Pancreas (tissue), 10 donors: Measurements from ENCODE around the gene CLIP2. TPM values are rescaled to one million over a fixed set of nuclear protein-coding genes. Genes with fewer than 3 reads are reported as not detected.

Source experiments
- ATAC-seq, 4 donors: fragments of 200-7000 bp; cut with Tn5 transposase; one replicate each; pipeline versions ENCODE4 v1.8.0 to v1.9.1; 2020; ENCODE audit warnings: mild to moderate bottlenecking in 4 of 4, moderate library complexity in 4 of 4
- DNase-seq, 6 donors: peaks; one replicate each; pipeline ENCODE4 v3.0.0-alpha.2; 2020
- FAIRE-seq: peaks from 2 replicates; lab custom pipeline; 2012; peaks lifted over from hg19 to GRCh38; lab: Jason Lieb, UNC
- H3K27ac ChIP-seq, 4 donors: fragments of 200-600 bp; sonication (generic); 1 replicate in 3 of 4; 2 replicates in 1 of 4; pipeline versions ENCODE4 v1.5.0 to v1.8.0; 2020
- H3K27me3 ChIP-seq, 4 donors: fragments of 200-600 bp; one replicate each; pipeline ENCODE4 v1.8.0; 2021
- H3K36me3 ChIP-seq, 3 donors: fragments of 200-600 bp; sonication (generic) in 1 of 3; one replicate each; pipeline versions ENCODE4 v1.5.0 to v1.8.0; 2020 to 2021
- H3K4me1 ChIP-seq, 3 donors: fragments of 200-600 bp; one replicate each; pipeline ENCODE4 v1.8.0; 2021
- H3K4me3 ChIP-seq, 4 donors: fragments of 200-600 bp; sonication (generic) in 2 of 4; one replicate each; pipeline versions ENCODE4 v1.5.0 to v1.8.0; 2020 to 2021
- H3K9me3 ChIP-seq, 4 donors: fragments of 200-600 bp; one replicate each; pipeline ENCODE4 v1.8.0; 2021
- WGBS, 2 donors: extraction: QIAGEN DNeasy Blood & Tissue Kit; methylation state at CpG; one replicate each; pipeline ENCODE4 v1.1.7; 2013; 5-methylcytosine and 5-hydroxymethylcytosine counted together
- intact Hi-C, 3 donors: fragments of 100-400 bp; cut with DNase I; formaldehyde crosslinking; loops; one replicate each; pipeline versions ENCODE4 v1.11.1 to v1.14.2; 2022
- polyA plus RNA-seq, 2 donors: library from polyadenylated mRNA; stranded (reverse); fragments of 200-250 nt; gene quantifications; one replicate each; pipeline ENCODE4 v1.2.3, GENCODE V29; 2013
- total RNA-seq, 6 donors: library from RNA; stranded (reverse); fragmentation: NEBNext Ultra II Directional in 4 of 6; extraction: Animal tissue kit (Norgen Biotek cat#: 25700) in 4 of 6; gene quantifications; one replicate each; pipeline versions ENCODE4 v1.2.1 to v1.2.4, GENCODE V29; 2021 to 2023
- TF ChIP-seq, protein P1 (sequence below), 4 donors: fragments of 200-600 bp; sonication (generic) in 3 of 4; IDR thresholded peaks; one replicate each; pipeline versions ENCODE4 v1.5.0 to v1.8.0; 2021; ENCODE audit warnings: antibody characterized with exemption in 4 of 4
- donor health status: healthy with polysubstance abuse.
- donor health status: DM: no; HTN: no; CAD: no; lungs with moderate emphysema.
- donor health status: DM: no; HTN: no; CAD: no.
- donor health status: control.
- donor health status: control.
- donor health status: Bipolar disorder and iron deficiency.
- donor health status: DM: yes; HTN: yes; CAD: no.
- donor health status: DM: no; HTN: no; CAD: no.
- donor health status: DM: no; HTN: no; CAD: no.
- donor health status: DM: yes; HTN: yes; CAD: no.

Gene CLIP2
- total and polyA plus RNA-seq, 8 donors = 8.5 to 30.6 (median 20.8) TPM

DNA sequence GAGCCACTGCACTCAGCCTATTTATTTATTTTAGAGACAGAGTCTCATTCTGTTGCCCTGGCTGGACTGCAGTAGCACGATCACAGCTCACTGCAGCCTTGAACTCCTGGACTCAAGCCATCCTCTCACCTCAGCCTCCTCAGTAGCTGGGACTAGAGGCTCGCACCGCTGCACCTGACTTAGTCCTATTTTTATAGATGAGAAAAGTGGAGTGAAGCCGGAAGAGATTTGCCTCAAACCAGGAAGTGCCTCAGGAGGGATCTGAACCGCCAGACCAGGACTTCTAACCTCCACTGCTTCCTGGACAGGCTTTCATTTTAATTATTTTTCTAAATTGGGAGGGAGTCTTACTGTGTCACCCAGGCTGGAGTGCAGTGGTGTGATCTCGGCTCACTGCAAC is 17.5 kb upstream of the CLIP2 start:
- intact Hi-C loops = no loop called here
- Histone ChIP-seq H3K4me1 (no peaks in the 10 kb centered on the region), H3K4me3 (no peak overlapping the region), H3K36me3 (no peaks in the 10 kb centered on the region), H3K27me3 (no peaks in the 10 kb centered on the region), H3K27ac (peak overlapping the region in 2 of 4 donors; percentile 57 to 62), H3K9me3 (no peaks in the 10 kb centered on the region)
- no peak for DNase-seq
- no peak for ATAC-seq
- TF ChIP-seq, protein P1, sequence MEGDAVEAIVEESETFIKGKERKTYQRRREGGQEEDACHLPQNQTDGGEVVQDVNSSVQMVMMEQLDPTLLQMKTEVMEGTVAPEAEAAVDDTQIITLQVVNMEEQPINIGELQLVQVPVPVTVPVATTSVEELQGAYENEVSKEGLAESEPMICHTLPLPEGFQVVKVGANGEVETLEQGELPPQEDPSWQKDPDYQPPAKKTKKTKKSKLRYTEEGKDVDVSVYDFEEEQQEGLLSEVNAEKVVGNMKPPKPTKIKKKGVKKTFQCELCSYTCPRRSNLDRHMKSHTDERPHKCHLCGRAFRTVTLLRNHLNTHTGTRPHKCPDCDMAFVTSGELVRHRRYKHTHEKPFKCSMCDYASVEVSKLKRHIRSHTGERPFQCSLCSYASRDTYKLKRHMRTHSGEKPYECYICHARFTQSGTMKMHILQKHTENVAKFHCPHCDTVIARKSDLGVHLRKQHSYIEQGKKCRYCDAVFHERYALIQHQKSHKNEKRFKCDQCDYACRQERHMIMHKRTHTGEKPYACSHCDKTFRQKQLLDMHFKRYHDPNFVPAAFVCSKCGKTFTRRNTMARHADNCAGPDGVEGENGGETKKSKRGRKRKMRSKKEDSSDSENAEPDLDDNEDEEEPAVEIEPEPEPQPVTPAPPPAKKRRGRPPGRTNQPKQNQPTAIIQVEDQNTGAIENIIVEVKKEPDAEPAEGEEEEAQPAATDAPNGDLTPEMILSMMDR (IDR thresholded peaks at IDR 0.05) = no peak
- 73 to 78% methylated on average over 6 of the region's 6 CpGs for WGBS, 2 donors
- FAIRE-seq = no peak

DNA sequence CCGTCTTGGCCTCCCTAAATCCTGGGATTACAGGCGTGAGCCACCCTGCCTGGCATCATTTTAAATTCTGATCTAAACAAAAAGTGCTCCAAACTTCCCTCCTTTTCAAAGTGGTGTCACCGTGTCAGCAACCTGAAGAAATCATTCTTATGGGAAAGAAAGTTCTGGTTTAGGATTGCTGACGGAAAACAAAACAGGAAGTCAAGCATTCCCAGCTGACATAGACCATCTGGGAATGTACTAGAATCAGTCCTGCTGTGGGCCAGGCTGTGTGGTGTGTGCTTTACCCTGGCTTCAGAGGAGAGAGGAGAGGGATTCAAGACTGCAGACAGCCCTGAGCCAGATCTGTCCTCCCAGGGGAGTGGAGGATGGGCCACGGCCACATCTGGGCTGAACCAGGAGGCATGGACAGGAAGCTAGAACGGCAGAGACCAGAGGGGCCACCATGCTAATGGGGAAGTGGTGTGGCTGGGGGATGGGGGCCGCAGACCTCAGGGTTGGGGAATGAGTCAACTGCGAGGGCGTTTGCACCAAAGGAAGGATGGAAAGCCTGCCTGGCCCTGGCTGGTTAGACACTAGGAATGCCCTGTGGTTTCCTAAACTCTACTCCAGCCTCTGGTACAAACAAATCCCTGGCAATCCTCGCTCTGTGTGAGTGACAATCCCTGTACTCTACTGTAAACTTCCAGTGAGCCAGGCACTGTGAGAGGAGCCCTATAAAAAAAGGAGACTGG is 16.7 kb upstream of the CLIP2 start:
- peak in 2 of 4 donors; percentile 51 to 55 for ATAC-seq

DNA sequence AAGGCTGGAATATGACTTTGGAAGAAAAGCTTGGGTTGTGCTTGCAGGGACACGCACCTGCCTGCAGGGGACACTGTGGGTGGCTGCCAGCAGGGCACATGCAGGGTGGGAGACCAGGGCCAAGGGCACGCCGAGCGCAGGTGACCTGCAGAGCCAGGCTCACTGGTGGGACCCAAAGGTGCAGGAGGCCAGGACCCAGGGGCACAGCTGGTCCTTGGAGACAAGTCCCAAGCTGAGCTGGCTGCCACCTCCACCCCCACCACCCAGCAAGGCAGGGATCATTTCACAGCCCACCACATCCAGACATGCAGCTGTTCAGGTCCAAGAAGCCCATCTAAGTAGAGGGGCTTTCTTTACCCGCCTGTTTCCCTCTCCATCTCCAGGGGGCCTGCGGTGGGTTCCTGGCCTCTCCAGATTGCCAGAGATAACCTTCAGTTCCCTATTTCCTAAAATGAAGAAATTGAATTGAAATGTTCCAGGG is 13.8 kb upstream of the CLIP2 start:
- Histone ChIP-seq H3K4me3 (no peak overlapping the region), H3K9me3 (no peaks in the 10 kb centered on the region), H3K36me3 (no peaks in the 10 kb centered on the region), H3K27me3 (no peaks in the 10 kb centered on the region), H3K27ac (no peak overlapping the region), H3K4me1 (no peaks in the 10 kb centered on the region)
- FAIRE-seq (no peak), DNase-seq (peak in 1 of 6 donors; percentile 61), ATAC-seq (peak in 1 of 4 donors; percentile 49)
- TF ChIP-seq, protein P1 (IDR thresholded peaks at IDR 0.05) = peak in 2 of 4 donors; percentile 8 to 17
- intact Hi-C loops = no loop called here
- WGBS, 2 donors = 50% methylated on average over 6 of the region's 6 CpGs

More for the DNA sequence above, 16.7 kb upstream of the CLIP2 start:
- intact Hi-C loops = no loop called here
- TF ChIP-seq, protein P1 (IDR thresholded peaks at IDR 0.05) = no peak
- DNase-seq = peak in 2 of 6 donors; percentile 32 to 70
- Histone ChIP-seq H3K27me3 (no peaks in the 10 kb centered on the region), H3K4me1 (no peaks in the 10 kb centered on the region), H3K36me3 (no peaks in the 10 kb centered on the region), H3K27ac (peak overlapping the region in 2 of 4 donors; percentile 57 to 62), H3K4me3 (no peak overlapping the region), H3K9me3 (no peaks in the 10 kb centered on the region)
- no peak for FAIRE-seq
- 70 to 73% methylated on average over 10 of the region's 10 CpGs for WGBS, 2 donors

DNA sequence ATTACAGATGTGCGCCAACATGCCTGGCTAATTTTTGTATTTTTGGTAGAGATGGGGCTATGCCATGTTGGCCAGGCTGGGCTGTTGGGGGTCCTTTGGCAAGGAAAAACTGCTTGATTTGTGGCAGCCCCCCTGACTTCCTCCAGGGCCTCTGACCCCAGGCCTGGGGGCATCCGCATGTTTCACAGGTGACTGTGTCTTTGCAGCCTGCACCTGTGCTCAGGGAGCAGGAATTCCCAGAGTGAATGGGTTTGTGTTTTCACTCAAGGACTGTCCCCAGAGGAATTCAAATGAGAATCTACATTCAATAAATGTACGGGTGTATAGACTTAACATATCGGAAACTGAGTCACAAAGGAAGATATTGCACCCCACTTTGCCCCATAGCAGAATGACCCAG is 11.6 kb upstream of the CLIP2 start:
- H3K27me3 ChIP-seq = no peaks in the 10 kb centered on the region
- no peak overlapping the region for H3K27ac ChIP-seq
- H3K36me3 ChIP-seq = no peaks in the 10 kb centered on the region
- 93 to 96% methylated on average over 4 of the region's 4 CpGs for WGBS, 2 donors
- no peaks in the 10 kb centered on the region for H3K4me1 ChIP-seq
- intact Hi-C loops = no loop called here
- no peak overlapping the region for H3K4me3 ChIP-seq
- TF ChIP-seq, protein P1 (IDR thresholded peaks at IDR 0.05) = no peak
- H3K9me3 ChIP-seq = no peaks in the 10 kb centered on the region
- no peak for FAIRE-seq
- no peak for ATAC-seq
- no peak for DNase-seq

DNA sequence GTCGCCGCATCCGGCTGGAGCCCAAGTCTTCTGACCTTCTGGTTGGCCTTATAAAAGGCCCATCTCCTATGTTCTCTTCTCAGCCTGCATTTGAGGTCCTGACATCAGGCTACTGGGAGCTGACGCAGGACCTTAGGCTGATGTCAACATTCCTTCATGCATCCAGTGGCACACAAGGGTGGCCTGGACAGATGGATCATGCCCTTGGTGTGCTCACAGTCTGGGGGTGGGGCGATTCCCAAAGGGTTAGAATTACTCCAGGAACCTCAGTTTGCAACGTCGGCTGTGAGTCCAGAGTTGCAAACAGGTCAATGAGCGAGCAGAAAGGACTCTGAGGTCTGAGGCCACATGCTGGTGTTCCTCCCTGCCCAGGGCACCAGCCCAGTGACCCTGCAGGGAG is 8.2 kb upstream of the CLIP2 start:
- FAIRE-seq (no peak), ATAC-seq (no peak), DNase-seq (no peak)
- Histone ChIP-seq H3K4me3 (no peak overlapping the region), H3K4me1 (peaks cover 0 to 9% (median 0%) of the 10 kb centered on the region in 3 donors), H3K9me3 (no peaks in the 10 kb centered on the region), H3K36me3 (no peaks in the 10 kb centered on the region), H3K27me3 (no peaks in the 10 kb centered on the region), H3K27ac (no peak overlapping the region)
- intact Hi-C loops = no loop called here
- TF ChIP-seq, protein P1 (IDR thresholded peaks at IDR 0.05) = no peak
- 88 to 94% methylated on average over 8 of the region's 8 CpGs for WGBS, 2 donors
